ENCODE results near the gene MAB21L3.

The MAB21L3 gene

DNA sequence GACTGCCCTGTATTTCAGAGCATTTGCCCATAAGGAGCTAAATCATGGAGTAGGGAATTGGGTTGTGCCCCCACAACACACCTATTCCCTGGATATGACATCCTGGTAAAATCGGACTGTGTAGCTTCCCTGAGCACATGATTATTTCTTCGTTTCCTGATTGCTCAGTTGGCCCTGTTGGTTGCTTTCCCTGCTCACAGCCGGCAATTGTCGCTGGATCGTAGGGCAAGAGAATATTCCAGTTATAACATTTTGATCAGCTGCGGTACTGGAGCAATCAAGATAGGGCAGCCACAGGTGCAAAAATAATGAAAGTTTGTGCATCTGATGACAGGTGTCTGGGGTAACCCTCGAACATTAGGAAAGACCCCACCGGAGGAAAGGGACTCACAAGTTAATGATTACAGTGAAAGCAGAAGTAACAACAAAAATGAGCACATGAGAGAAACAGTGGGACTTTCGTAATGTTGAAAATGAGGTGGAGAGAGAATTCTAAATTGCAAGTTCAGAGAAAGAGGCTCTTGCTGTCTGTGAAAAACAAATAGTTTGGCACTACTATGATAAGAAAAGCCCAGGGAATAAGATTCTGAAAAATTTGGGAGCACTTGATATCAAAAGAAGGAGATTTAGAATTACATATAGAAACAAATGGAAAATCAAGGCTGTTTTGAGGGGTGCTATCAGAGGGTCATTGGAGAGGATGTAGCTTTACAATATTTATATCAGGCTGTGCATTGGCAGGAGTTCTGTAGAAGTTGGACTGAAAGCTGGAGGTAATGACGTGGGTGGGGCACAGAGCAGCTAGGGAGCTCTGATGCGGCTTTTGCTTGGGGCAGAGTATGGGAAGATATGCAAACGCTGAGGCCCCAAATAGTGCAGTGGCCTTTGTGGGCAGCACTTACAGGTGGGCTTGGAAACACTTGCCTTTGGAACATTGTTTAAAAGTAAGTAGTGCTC, at the start of gene MAB21L3:
Gene MAB21L3 (plus strand): TSS at position 833 of the 957 bp plus-strand sequence. CDS start 1,217 bp downstream, outside the sequence.
- H3K27me3 Mint-ChIP-seq: peaks cover 7% of the 10 kb centered on the region
- no peak for DNase-seq
- ATAC-seq: no peak
- H3K4me1 Mint-ChIP-seq: no peaks in the 10 kb centered on the region
- no peak within 1 kb of the TSS for H3K4me3 Mint-ChIP-seq
- H3K27ac Mint-ChIP-seq: no peak within 1 kb of the TSS
- H3K9me3 Mint-ChIP-seq: no peaks in the 10 kb centered on the region

DNA sequence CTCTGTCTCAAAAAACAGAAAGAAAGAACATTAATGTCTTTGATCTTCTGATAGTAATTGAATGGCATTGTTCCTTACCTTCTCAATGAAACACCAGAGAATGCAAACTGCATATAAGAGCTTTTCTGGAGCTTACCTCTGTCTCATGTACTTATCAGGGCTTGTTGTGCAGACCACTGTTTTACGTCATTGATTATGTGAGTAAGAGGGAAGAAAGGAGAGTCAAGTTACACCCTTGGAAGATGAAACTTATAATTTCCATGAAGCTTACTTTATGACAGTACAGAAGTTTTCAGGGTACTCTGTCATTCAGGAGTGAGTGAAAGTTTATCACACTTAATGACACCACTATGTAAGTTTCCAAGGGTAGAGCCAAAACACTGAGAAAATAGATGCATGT, 49.0 kb upstream of the MAB21L3 start:
- H3K27me3 Mint-ChIP-seq: peaks cover 8% of the 10 kb centered on the region
- DNase-seq (no peak), ATAC-seq (no peak)
- H3K9me3 Mint-ChIP-seq: peaks cover 10% of the 10 kb centered on the region in 2 donors
- H3K4me1 Mint-ChIP-seq: peaks cover 4% of the 10 kb centered on the region
- H3K27ac Mint-ChIP-seq: no peak overlapping the region
- H3K4me3 Mint-ChIP-seq: no peak overlapping the region

GRCh38 chr1:116064616-116065015, 46.6 kb upstream of the MAB21L3 start:
- Mint-ChIP-seq H3K4me3 (no peak overlapping the region), H3K4me1 (peaks cover 4% of the 10 kb centered on the region), H3K27me3 (peaks cover 16% of the 10 kb centered on the region), H3K27ac (no peak overlapping the region), H3K9me3 (no peaks in the 10 kb centered on the region)
- DNase-seq: no peak
- ATAC-seq: no peak

- peaks cover 4% of the 10 kb centered on the region for H3K4me1 Mint-ChIP-seq
- H3K9me3 Mint-ChIP-seq: no peaks in the 10 kb centered on the region
- DNase-seq (no peak), ATAC-seq (no peak)
- no peak overlapping the region for H3K4me3 Mint-ChIP-seq
- H3K27me3 Mint-ChIP-seq: peaks cover 16% of the 10 kb centered on the region
- H3K27ac Mint-ChIP-seq: no peak overlapping the region
These were observed 44.2 kb upstream of the MAB21L3 start for GRCh38 chr1:116066868-116067565.

- ATAC-seq (no peak), DNase-seq (no peak)
- Mint-ChIP-seq H3K27me3 (peaks cover 16% of the 10 kb centered on the region), H3K4me1 (peaks cover 4% of the 10 kb centered on the region), H3K4me3 (no peak overlapping the region), H3K9me3 (no peaks in the 10 kb centered on the region), H3K27ac (no peak overlapping the region)
These were observed 43.7 kb upstream of the MAB21L3 start for GRCh38 chr1:116067566-116067890.

GRCh38 chr1:116075575-116075974, 35.6 kb upstream of the MAB21L3 start:
- Mint-ChIP-seq H3K4me3 (no peak overlapping the region), H3K4me1 (no peaks in the 10 kb centered on the region), H3K9me3 (no peaks in the 10 kb centered on the region), H3K27ac (no peak overlapping the region), H3K27me3 (no peaks in the 10 kb centered on the region)
- ATAC-seq (no peak), DNase-seq (no peak)

DNA sequence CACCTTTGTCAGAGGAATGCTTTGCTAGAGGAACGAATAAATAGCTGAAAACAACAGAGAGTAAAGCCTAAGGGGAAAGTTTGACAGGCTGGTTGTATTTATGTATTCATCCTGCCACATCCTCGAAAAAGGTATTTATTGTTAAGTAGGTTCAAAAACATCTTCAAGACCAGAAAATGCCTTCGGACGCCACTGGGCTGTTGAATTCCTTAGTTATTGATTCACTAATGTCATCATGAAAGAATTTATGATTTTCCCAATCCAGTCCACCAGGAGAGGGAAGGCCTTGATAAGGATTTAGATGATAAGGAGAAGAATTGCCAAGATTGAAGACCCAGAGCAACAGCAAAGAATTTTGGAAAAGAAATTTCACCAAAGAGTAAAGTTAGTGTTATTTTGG, 35.2 kb upstream of the MAB21L3 start:
- Mint-ChIP-seq H3K9me3 (no peaks in the 10 kb centered on the region), H3K4me3 (no peak overlapping the region), H3K27me3 (no peaks in the 10 kb centered on the region), H3K4me1 (no peaks in the 10 kb centered on the region), H3K27ac (no peak overlapping the region)
- ATAC-seq (no peak), DNase-seq (no peak)

GRCh38 chr1:116076831-116077230, 34.4 kb upstream of the MAB21L3 start:
- Mint-ChIP-seq H3K27me3 (no peaks in the 10 kb centered on the region), H3K27ac (no peak overlapping the region), H3K4me1 (no peaks in the 10 kb centered on the region), H3K4me3 (no peak overlapping the region), H3K9me3 (no peaks in the 10 kb centered on the region)
- ATAC-seq (no peak), DNase-seq (no peak)

- DNase-seq (no peak), ATAC-seq (no peak)
- H3K27me3 Mint-ChIP-seq: no peaks in the 10 kb centered on the region
- H3K4me3 Mint-ChIP-seq: no peak overlapping the region
- H3K9me3 Mint-ChIP-seq: no peaks in the 10 kb centered on the region
- no peaks in the 10 kb centered on the region for H3K4me1 Mint-ChIP-seq
- H3K27ac Mint-ChIP-seq: peak overlapping the region in 1 of 2 donors; percentile 8
These were observed 32.4 kb upstream of the MAB21L3 start for GRCh38 chr1:116078699-116079223.

GRCh38 chr1:116087628-116088027, 23.6 kb upstream of the MAB21L3 start:
- Mint-ChIP-seq H3K27me3 (peaks cover 22% of the 10 kb centered on the region), H3K27ac (no peak overlapping the region), H3K4me1 (no peaks in the 10 kb centered on the region), H3K4me3 (no peak overlapping the region), H3K9me3 (peaks cover 16 to 33% of the 10 kb centered on the region in 2 donors)
- DNase-seq (no peak), ATAC-seq (no peak)

GRCh38 chr1:116089870-116090269, 21.3 kb upstream of the MAB21L3 start:
- DNase-seq (no peak), ATAC-seq (no peak)
- no peak overlapping the region for H3K4me3 Mint-ChIP-seq
- H3K9me3 Mint-ChIP-seq: peaks cover 17 to 38% of the 10 kb centered on the region in 2 donors
- no peak overlapping the region for H3K27ac Mint-ChIP-seq
- no peaks in the 10 kb centered on the region for H3K4me1 Mint-ChIP-seq
- H3K27me3 Mint-ChIP-seq: peaks cover 28% of the 10 kb centered on the region

GRCh38 chr1:116091083-116091482, 20.1 kb upstream of the MAB21L3 start:
- DNase-seq (no peak), ATAC-seq (no peak)
- peaks cover 28% of the 10 kb centered on the region for H3K27me3 Mint-ChIP-seq
- no peak overlapping the region for H3K27ac Mint-ChIP-seq
- no peaks in the 10 kb centered on the region for H3K4me1 Mint-ChIP-seq
- H3K4me3 Mint-ChIP-seq: no peak overlapping the region
- H3K9me3 Mint-ChIP-seq: peaks cover 20 to 38% of the 10 kb centered on the region in 2 donors

DNA sequence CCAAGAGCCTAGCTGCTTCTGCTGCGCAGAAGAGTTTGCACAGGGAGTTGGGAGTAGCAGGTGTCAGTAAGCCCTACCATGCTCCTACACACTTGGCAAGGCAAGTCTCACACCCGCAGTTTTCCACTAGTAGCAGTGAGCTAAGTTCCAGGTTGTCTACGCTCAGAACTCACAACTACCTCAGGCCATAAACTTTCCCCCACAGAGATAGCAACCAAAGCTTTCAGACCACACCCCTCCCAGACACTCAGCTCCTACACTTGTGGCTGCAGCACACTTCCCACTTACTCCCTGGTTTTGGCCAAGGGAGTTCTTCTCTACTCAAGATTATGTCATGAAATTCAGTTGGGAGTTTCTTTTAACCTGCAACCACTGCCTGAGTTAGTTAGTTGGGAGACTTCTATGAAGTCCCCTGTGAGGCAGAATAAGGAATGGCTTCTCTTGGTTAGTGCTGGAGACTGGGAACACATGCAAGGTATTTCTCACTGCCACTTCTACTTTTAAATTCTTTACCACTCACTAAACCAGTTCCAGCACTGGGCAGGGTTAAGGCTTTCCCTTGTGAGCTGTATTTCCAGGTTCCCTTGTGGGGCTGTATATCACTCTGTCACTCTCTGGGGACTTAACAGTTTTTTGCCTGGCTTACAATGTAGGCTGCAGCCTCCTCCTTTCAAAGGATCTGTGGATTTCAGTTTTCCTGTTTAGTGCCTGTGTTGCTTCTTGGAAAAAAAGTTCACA, 18.3 kb upstream of the MAB21L3 start:
- H3K27ac Mint-ChIP-seq: no peak overlapping the region

GRCh38 chr1:116095027-116095426, 16.2 kb upstream of the MAB21L3 start:
- ATAC-seq (no peak), DNase-seq (no peak)
- Mint-ChIP-seq H3K4me1 (no peaks in the 10 kb centered on the region), H3K4me3 (no peak overlapping the region), H3K9me3 (peaks cover 15 to 38% of the 10 kb centered on the region in 2 donors), H3K27me3 (peaks cover 19% of the 10 kb centered on the region), H3K27ac (peak overlapping the region in 1 of 2 donors; percentile 48)

More for the DNA sequence above, 18.3 kb upstream of the MAB21L3 start:
- Mint-ChIP-seq H3K27me3 (peaks cover 22% of the 10 kb centered on the region), H3K4me1 (no peaks in the 10 kb centered on the region), H3K9me3 (peaks cover 24 to 46% of the 10 kb centered on the region in 2 donors), H3K4me3 (no peak overlapping the region)
- ATAC-seq: no peak
- DNase-seq: no peak

DNA sequence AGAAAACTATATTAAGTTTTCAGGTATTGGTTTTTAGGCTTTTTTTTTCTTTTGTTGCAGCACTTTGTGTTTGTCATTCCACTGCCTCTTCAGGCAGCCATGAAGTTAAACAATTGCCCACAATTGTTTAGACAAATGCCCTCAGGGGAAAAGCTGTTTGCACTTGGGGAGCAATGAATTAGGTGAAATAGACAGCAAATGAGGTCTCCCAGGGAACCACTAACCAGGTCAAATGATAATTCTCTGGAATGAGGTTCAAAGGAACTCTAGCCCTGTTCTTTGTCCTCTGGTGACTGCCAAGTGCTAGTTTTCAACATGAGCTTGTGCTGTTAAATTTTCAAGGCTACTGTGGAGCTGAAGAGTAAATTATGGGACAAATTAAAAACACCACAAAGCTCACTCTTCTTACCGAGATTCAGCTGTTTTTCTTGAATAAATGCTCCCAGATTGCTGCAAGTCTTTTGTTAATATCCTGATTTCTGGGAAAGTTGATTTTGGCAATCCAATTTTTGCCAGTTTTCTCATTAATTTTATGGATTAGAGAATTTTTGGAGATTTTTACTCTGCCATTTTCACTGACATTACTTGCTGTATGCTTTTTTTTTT, 15.1 kb upstream of the MAB21L3 start:
- ATAC-seq (no peak), DNase-seq (no peak)
- no peak overlapping the region for H3K4me3 Mint-ChIP-seq
- H3K27ac Mint-ChIP-seq: no peak overlapping the region
- H3K9me3 Mint-ChIP-seq: peaks cover 9 to 28% of the 10 kb centered on the region in 2 donors
- H3K4me1 Mint-ChIP-seq: no peaks in the 10 kb centered on the region
- H3K27me3 Mint-ChIP-seq: peaks cover 19% of the 10 kb centered on the region
